HepG2 (cell line): ENCODE results near the gene NTN5. TPM values are rescaled to one million over a fixed set of nuclear protein-coding genes. Genes with fewer than 3 reads are reported as not detected.
A peak's percentile ranks its signal among the peaks of the same experiment; 100 is the strongest.

Source experiments
- ATF7-NPFF ChIP-seq: sonication (generic); formaldehyde crosslinking; IDR thresholded peaks from 2 replicates; pipeline ENCODE4 v1.8.1; 2023; ENCODE audit warnings: mild to moderate bottlenecking, low read depth, missing genetic modification reagents, moderate library complexity
- BHLHE40 ChIP-seq: IDR thresholded peaks from 2 replicates; pipeline ENCODE4 v1.6.1; 2011; ENCODE audit warnings: low read length, improper control_type of control experiment
- GATAD2A ChIP-seq: IDR thresholded peaks from 2 replicates; pipeline ENCODE4 v1.6.1; 2016
- IRF9 ChIP-seq: sonication (generic); formaldehyde crosslinking; IDR thresholded peaks from 2 replicates; pipeline ENCODE4 v1.8.0; 2022; ENCODE audit warnings: missing genetic modification reagents, mild to moderate bottlenecking, borderline replicate concordance
- LBX2 ChIP-seq: sonication (generic); formaldehyde crosslinking; IDR thresholded peaks from 2 replicates; pipeline ENCODE4 v1.5.0; 2020; ENCODE audit warnings: missing genetic modification reagents, mild to moderate bottlenecking, borderline replicate concordance
- MBNL3 ChIP-seq: fragments of 250-450 bp; sonication (Bioruptor Pico); conservative IDR thresholded peaks from 2 replicates; pipeline ENCODE4 v1.8.0; 2022; ENCODE audit warnings: mild to moderate bottlenecking, inconsistent platforms
- MED1 ChIP-seq: sonication (generic); formaldehyde crosslinking; IDR thresholded peaks from 2 replicates; pipeline ENCODE4 v1.4.0; 2020; ENCODE audit warnings: missing genetic modification reagents
- MEIS2 ChIP-seq: sonication (generic); formaldehyde crosslinking; IDR thresholded peaks from 2 replicates; pipeline ENCODE4 v1.9.0; 2021; ENCODE audit warnings: mild to moderate bottlenecking, missing genetic modification reagents
- MTA1 ChIP-seq: sonication (generic); formaldehyde crosslinking; IDR thresholded peaks from 2 replicates; pipeline ENCODE4 v1.4.0; 2020; ENCODE audit warnings: missing genetic modification reagents, mild to moderate bottlenecking, borderline replicate concordance
- SNAI1 ChIP-seq: sonication (generic); formaldehyde crosslinking; IDR thresholded peaks from 2 replicates; pipeline ENCODE4 v1.5.0; 2020; ENCODE audit warnings: mild to moderate bottlenecking, missing genetic modification reagents, borderline replicate concordance
- SRF ChIP-seq: IDR thresholded peaks from 2 replicates; pipeline ENCODE4 v1.6.1; 2011; ENCODE audit warnings: mild to moderate bottlenecking, low read depth, low read length, moderate library complexity
- ZBTB26 ChIP-seq: IDR thresholded peaks from 2 replicates; pipeline ENCODE4 v1.6.1; 2016; ENCODE audit warnings: missing compliant biosample characterization, missing genetic modification reagents, borderline replicate concordance
- ZC3H4 ChIP-seq: sonication (generic); formaldehyde crosslinking; IDR thresholded peaks from 2 replicates; pipeline ENCODE4 v1.4.0; 2020; ENCODE audit warnings: missing genetic modification reagents, borderline replicate concordance
- ZNF296 ChIP-seq: sonication (generic); formaldehyde crosslinking; conservative IDR thresholded peaks from 2 replicates; pipeline ENCODE4 v1.5.0; 2020; ENCODE audit warnings: mild to moderate bottlenecking, missing genetic modification reagents
- ZNF34 ChIP-seq: sonication (generic); formaldehyde crosslinking; IDR thresholded peaks from 2 replicates; pipeline ENCODE4 v1.4.0; 2020; ENCODE audit warnings: mild to moderate bottlenecking, missing genetic modification reagents, borderline replicate concordance
- ZNF451 ChIP-seq: sonication (generic); formaldehyde crosslinking; IDR thresholded peaks from 2 replicates; pipeline ENCODE4 v1.5.0; 2020; ENCODE audit warnings: mild to moderate bottlenecking, missing genetic modification reagents
- ZNF563 ChIP-seq: sonication (generic); formaldehyde crosslinking; IDR thresholded peaks from 2 replicates; pipeline ENCODE4 v1.8.0; 2022; ENCODE audit warnings: mild to moderate bottlenecking, moderate library complexity, missing genetic modification reagents
- ZNF790 ChIP-seq: sonication (generic); formaldehyde crosslinking; IDR thresholded peaks from 2 replicates; pipeline ENCODE4 v1.8.0; 2022; ENCODE audit warnings: missing genetic modification reagents, mild to moderate bottlenecking, borderline replicate concordance
- ZNF800 ChIP-seq: sonication (generic); formaldehyde crosslinking; IDR thresholded peaks from 2 replicates; pipeline ENCODE4 v1.4.0; 2020; ENCODE audit warnings: missing genetic modification reagents
- ZSCAN12 ChIP-seq: sonication (generic); formaldehyde crosslinking; IDR thresholded peaks from 2 replicates; pipeline ENCODE4 v1.9.0; 2021; ENCODE audit warnings: mild to moderate bottlenecking, missing genetic modification reagents
- polyA plus RNA-seq, 8 experiments: library from polyadenylated mRNA; depleted of rRNA in 3 of 8; stranded (reverse) in 7 of 8; unstranded in 1 of 8; fragments of >200 nt; fragmentation: Illumina TruSeq in 4 of 8; extraction: Trizol in 4 of 8; gene quantifications; 2 replicates each; pipeline versions ENCODE4 v1.2.1 to v1.2.3, GENCODE V29; 2011 to 2016; ENCODE audit warnings: low read depth in 4 of 8, missing spikeins in 1 of 8, mixed read lengths in 1 of 8; ENCODE audit not compliant: insufficient read depth in 1 of 8
- total RNA-seq, 5 experiments: library from RNA; depleted of rRNA; stranded (reverse); fragments of >200 nt; fragmentation: Illumina TruSeq; extraction: Trizol; gene quantifications; 2 replicates each; pipeline ENCODE4 v1.2.3, GENCODE V29; 2016; ENCODE audit warnings: low read depth in 1 of 5
- TF ChIP-seq, protein P1 (sequence below): sonication (generic); formaldehyde crosslinking; IDR thresholded peaks from 2 replicates; pipeline ENCODE4 v1.5.0; 2020; ENCODE audit warnings: mild to moderate bottlenecking, missing genetic modification reagents, borderline replicate concordance

Gene NTN5
- total and polyA plus RNA-seq, 2 of the 13 experiments (the other 11 are each of a cell fraction or from before 2014, with no cell fraction given), result 0.05 TPM; not detected in 1

GRCh38 chr19:48635263-48635965 lies 37.4 kb downstream of the NTN5 start (continued):
- TF ChIP-seq IRF9 (CRISPR knock-in tag) (no peak), MBNL3 (CRISPR knock-in tag) (no peak), GATAD2A (CRISPR knock-in tag) (no peak), ZBTB26 (CRISPR knock-in tag) (no peak), ZC3H4 (CRISPR knock-in tag) (no peak), ZSCAN12 (CRISPR knock-in tag) (no peak), MED1 (CRISPR knock-in tag) (0 out of 2 replicates have a peak, but pooled peaks have one; percentile 7), MEIS2 (CRISPR knock-in tag) (no peak), ZNF296 (no peak), SRF (no peak), BHLHE40 (no peak; the same call in 1 of the 2 replicates), LBX2 (CRISPR knock-in tag) (no peak), ZNF563 (CRISPR knock-in tag) (peak; percentile 64; the same call in 1 of the 2 replicates), ZNF800 (no peak), SNAI1 (CRISPR knock-in tag) (no peak), ATF7-NPFF (CRISPR knock-in tag) (no peak; the same call in 1 of the 2 replicates), MTA1 (CRISPR knock-in tag) (no peak), ZNF451 (no peak; the same call in 1 of the 2 replicates), ZNF34 (CRISPR knock-in tag) (no peak), ZNF790 (0 out of 2 replicates have a peak, but pooled peaks have one; percentile 37)
- TF ChIP-seq, protein P1, sequence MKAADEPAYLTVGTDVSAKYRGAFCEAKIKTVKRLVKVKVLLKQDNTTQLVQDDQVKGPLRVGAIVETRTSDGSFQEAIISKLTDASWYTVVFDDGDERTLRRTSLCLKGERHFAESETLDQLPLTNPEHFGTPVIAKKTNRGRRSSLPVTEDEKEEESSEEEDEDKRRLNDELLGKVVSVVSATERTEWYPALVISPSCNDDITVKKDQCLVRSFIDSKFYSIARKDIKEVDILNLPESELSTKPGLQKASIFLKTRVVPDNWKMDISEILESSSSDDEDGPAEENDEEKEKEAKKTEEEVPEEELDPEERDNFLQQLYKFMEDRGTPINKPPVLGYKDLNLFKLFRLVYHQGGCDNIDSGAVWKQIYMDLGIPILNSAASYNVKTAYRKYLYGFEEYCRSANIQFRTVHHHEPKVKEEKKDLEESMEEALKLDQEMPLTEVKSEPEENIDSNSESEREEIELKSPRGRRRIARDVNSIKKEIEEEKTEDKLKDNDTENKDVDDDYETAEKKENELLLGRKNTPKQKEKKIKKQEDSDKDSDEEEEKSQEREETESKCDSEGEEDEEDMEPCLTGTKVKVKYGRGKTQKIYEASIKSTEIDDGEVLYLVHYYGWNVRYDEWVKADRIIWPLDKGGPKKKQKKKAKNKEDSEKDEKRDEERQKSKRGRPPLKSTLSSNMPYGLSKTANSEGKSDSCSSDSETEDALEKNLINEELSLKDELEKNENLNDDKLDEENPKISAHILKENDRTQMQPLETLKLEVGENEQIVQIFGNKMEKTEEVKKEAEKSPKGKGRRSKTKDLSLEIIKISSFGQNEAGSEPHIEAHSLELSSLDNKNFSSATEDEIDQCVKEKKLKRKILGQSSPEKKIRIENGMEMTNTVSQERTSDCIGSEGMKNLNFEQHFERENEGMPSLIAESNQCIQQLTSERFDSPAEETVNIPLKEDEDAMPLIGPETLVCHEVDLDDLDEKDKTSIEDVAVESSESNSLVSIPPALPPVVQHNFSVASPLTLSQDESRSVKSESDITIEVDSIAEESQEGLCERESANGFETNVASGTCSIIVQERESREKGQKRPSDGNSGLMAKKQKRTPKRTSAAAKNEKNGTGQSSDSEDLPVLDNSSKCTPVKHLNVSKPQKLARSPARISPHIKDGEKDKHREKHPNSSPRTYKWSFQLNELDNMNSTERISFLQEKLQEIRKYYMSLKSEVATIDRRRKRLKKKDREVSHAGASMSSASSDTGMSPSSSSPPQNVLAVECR (CRISPR knock-in tag), result no peak; the same call in 1 of the 2 replicates
